HG03378 (cell line): ENCODE data around the gene LYRM4.
"Not testable (repeated sequence)": the region's sequence is repeated elsewhere in the genome, so short reads cannot be mapped to it uniquely, and the experiment has no call there.

Source experiments
- ATAC-seq: cut with Tn5 transposase; IDR thresholded peaks from one replicate; pipeline ENCODE4 v1.9.1; 2021; ENCODE audit warnings: mild to moderate bottlenecking, moderate library complexity; ENCODE audit not compliant: unreplicated experiment

LYRM4 gene

DNA sequence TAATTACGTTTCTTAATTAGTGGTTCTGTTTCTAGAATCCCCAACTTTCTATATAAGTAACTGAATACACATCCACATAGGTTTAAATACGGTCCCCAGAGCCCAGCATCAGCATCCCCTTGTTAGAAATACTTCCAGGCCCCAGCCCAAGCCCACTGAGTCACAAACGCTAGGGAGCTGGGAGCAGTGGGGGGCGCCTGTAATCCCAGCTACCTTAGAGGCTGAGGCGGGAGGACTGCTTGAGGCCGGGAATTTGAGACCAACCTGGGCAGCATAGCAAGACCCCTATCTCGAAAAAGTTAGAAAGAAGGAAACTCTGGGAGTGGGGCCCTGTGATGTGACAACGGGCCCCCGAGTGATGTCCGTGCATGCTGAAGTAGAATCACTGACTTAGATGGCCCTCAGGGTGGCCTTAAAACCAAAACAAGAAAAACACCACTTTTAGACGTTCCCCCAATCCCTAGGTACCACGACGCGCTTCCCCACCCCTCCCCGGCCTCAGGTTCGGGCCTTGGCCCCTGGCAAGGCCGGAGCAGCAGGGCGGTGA is 176.9 kb downstream of the LYRM4 start:
- no peak for ATAC-seq

DNA sequence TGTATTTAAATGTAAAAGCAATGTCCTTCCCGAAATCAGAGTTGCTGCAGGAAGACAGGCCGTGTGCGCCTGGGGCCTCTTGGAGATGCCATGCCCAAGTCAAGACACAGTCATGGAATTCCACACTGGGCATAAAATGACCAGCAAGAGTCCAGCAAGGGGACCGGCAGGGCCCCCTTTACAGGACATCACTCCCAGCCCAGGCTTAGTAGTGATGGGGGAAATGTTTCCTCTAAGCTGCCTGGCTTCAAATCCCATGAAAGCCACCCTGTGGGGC is 177.5 kb downstream of the LYRM4 start:
- no peak for ATAC-seq

GRCh38 chr6:5082487-5083306 is 178.1 kb downstream of the LYRM4 start:
- no peak for ATAC-seq

GRCh38 chr6:5081955-5082354 is 178.8 kb downstream of the LYRM4 start:
- no peak for ATAC-seq

- ATAC-seq: no peak
Observed at GRCh38 chr6:5081182-5081581, 179.6 kb downstream of the LYRM4 start.

GRCh38 chr6:5080574-5080973 is 180.2 kb downstream of the LYRM4 start:
- ATAC-seq: no peak

DNA sequence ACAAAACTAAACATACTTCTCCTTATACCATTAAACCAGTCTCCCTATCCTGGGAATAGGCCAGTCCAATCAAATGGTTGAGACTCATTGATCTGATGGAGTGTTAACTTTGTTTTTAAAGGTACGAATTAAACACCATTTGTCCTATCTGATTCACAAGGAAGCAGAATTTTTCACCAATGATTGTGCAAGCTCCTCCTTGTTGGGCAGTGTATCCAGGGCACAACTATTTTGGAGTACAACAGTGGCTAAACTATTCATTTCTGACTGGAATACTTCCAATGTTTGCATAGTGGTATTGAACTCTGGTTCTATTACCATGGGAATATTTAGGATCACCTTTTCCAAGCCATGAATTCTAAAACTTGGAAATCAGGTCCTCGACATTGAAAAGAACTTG is 181.1 kb downstream of the LYRM4 start:
- no peak for ATAC-seq

- no peak for ATAC-seq
Observed at GRCh38 chr6:5078121-5078669, 182.6 kb downstream of the LYRM4 start.

DNA sequence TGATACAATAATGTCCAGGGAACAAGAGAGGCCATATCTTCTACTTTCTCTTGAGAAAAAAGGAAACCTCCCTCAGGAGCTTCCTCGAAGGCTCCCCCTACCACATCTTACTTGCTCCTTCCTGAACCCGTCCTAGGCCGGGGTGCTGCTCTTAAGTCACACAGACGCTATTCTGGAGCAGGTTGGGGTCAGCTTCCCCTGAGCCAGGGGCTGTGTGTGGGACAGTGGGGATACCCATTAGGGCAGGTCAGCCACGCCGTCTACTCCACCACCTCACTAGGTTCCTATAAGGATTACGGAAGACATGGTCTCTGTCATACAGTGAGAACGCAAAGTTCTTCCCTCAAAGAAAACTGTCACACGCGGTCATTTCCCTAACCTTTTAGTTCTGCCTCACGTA is 183.8 kb downstream of the LYRM4 start:
- ATAC-seq: no peak

DNA sequence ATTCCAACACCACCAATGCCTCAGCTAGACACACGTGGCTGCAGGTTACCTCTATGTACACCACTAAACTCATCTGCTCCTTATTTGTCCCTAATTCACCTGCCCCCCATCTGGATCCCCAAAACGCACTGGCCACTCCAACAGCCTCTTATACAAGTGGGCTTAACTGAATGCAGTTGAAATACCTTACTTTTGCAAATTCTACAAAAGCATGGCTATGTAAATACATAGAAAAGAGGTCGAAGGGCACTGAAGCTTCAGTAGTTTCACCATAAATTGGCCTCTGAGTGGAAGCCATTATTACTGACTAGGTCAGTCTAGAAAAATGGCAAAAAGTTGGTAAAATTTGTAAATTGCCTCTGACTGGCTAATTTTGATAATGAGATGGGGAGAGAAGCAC is 186.8 kb downstream of the LYRM4 start:
- no peak for ATAC-seq

DNA sequence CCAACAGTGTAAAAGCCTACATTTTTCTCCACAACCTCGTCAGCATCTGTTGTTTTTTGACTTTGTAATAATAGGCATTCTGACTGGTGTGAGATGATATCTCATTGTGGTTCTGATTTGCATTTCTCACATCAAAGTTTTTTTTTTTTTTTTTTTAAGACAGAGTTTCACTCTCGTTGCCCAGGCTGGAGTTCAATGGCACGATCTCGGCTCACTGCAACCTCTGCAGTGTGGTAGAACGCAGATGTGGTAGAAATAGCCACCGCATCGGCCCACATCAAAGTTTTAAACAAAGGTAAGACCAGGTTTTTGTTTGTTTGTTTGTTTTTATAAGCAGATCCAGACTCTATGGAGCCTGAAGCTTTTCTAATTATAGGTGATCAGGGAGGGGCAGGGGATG is 188.3 kb downstream of the LYRM4 start:
- no peak for ATAC-seq

- no peak for ATAC-seq
Observed at GRCh38 chr6:5071216-5071615, 189.5 kb downstream of the LYRM4 start.

GRCh38 chr6:5068153-5068751 is 192.5 kb downstream of the LYRM4 start:
- no peak for ATAC-seq

- ATAC-seq: no peak
Observed at GRCh38 chr6:5067305-5067704, 193.4 kb downstream of the LYRM4 start.

- no peak for ATAC-seq
Observed at GRCh38 chr6:5066456-5067093, 194.2 kb downstream of the LYRM4 start.

DNA sequence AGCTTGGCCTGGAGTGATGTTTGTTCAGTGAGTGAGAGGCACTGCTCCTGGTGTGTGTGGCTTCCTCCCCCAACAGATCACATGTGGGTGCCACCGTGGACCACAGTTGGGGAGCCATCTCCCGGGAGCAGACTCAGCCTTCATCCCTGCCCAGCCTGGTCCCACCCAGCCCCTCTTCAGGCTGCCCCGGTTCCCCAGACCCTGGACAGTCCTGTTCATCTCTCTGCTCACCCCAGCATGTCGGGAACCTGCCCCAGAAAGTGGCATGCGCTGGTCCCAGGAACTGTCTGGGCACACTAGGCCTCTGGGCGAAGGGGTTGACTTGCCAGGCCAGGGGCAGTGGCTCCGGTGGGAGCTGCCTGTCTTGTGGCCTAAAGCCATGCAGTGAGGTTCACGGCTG is 197.1 kb downstream of the LYRM4 start:
- ATAC-seq: no peak

DNA sequence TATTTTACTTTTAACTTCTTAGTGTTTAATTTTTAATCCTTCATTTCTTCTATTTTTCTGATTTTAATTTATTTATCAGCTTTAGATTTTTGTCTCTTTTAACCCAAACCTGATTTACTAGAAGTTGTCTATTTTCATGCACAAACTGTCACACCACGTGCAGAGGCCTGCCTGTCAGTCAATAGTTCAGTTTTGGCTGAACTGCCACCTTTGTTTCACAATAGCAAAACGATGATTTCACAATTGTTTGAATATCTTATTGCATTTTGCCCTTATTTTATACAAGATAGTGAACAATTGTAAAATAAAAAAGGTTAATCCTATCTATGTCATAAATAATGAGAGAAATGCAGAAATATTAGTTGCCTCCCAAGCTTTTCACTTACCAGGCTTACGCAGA is 199.6 kb downstream of the LYRM4 start:
- no peak for ATAC-seq

GRCh38 chr6:5060439-5060838 is 200.3 kb downstream of the LYRM4 start:
- not testable (repeated sequence) for ATAC-seq

DNA sequence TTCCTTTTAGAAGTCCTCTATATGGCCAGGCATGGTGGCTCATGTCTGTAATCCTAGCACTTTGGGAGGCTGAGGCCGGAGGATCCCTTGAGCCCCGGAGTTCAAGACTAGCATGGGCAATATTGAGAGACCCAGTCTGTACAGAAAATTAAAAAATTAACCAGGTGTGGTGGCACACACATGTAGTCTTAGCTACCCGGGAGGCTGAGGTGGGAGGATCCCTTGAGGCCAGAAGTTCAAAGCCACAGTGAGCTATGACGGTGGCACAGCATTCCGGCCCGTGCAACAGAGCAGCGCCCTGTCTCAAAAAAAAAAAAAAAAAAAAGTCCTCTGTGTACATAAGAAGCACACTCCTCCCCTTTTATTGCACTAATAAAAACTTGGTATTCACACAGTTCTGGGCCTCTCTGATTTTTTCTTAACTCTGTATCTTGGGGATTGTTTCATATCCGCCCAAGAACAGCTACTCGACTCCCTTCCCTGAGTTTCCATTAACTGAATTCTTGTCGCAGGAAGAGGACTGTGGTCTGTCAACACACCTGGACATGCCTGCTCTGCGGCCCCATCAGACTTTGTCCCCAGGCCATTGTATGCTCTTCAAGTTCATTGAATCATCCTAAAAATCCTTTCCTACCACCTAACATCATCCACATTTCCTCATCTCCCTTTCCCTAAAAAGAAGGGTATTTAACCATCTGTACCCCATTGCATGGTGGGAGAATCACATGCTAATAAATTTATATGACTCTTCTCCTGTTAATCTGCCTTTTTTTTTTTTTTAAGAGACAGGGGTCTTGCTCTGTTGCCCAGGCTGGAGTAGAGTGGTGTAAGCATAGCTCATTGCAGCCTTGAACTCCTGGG is 201.5 kb downstream of the LYRM4 start:
- ATAC-seq: no peak
